Esophagus muscularis mucosa (tissue), 4 donors: ENCODE data around the gene PLXNA4.

Experiments used
- EP300 ChIP-seq: sonication (generic); formaldehyde crosslinking; IDR thresholded peaks from one replicate; pipeline ENCODE4 v1.6.1; 2017; ENCODE audit warnings: antibody characterized with exemption
- POLR2A ChIP-seq: fragments of 450-650 bp; IDR thresholded peaks from one replicate; pipeline ENCODE4 v1.6.1; 2017; ENCODE audit warnings: antibody characterized with exemption, moderate library complexity, mild to moderate bottlenecking, low read depth
- TF ChIP-seq, protein P1 (sequence below), 3 experiments: fragments of 200-600 bp in 2 of 3; fragments of 450-650 bp in 1 of 3; sonication (generic) in 2 of 3; IDR thresholded peaks; one replicate each; pipeline ENCODE4 v1.5.1; 2017 to 2019; ENCODE audit warnings: antibody characterized with exemption in 3 of 3, mild to moderate bottlenecking in 2 of 3, moderate library complexity in 1 of 3

DNA sequence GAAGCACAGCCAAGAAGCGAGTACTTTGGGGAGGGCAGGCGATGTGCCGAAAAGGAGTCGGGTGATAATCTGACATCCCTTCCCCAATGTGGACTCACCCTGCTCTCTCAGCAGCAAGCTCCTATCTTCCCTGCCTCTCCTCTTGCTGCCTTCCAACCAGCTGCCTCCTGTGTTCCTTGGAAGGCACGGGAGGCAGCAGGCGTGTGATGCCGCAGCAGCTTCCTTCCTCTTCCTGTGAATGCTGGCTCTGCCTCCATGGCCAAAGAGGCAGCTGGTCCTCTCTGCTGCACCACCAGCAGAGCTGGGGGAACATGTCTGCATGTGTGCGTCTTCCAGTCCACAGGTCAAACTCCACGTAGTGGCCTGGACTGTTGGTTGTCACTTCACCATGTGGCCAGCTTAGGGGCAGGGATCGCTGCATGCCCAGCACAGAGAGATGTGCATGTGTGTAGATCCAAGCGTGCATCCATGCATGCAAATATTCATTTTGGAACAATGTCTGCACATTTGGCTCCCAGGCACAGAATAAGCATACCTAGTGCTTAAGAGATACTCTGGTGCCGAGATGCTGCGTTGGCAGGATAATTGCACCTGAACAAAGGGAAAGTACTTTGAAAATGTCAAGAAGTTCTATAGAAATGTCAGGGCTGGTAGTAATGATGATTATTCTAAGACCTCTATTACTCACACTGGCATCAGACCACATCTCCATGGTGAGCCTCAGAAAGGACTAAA, 499.8 kb downstream of the PLXNA4 start:
- TF ChIP-seq, protein P1, sequence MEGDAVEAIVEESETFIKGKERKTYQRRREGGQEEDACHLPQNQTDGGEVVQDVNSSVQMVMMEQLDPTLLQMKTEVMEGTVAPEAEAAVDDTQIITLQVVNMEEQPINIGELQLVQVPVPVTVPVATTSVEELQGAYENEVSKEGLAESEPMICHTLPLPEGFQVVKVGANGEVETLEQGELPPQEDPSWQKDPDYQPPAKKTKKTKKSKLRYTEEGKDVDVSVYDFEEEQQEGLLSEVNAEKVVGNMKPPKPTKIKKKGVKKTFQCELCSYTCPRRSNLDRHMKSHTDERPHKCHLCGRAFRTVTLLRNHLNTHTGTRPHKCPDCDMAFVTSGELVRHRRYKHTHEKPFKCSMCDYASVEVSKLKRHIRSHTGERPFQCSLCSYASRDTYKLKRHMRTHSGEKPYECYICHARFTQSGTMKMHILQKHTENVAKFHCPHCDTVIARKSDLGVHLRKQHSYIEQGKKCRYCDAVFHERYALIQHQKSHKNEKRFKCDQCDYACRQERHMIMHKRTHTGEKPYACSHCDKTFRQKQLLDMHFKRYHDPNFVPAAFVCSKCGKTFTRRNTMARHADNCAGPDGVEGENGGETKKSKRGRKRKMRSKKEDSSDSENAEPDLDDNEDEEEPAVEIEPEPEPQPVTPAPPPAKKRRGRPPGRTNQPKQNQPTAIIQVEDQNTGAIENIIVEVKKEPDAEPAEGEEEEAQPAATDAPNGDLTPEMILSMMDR (IDR thresholded peaks at IDR 0.05): no peak
- TF ChIP-seq EP300 (no peak), POLR2A (no peak)
